ENCODE measurements around the gene SLC49A3. TPM values are rescaled to one million over a fixed set of nuclear protein-coding genes. Genes with fewer than 3 reads are reported as not detected.

Gene SLC49A3
- polyA plus RNA-seq, 1 donor (not counting 4 experiments of a cell fraction or from before 2014, with no cell fraction given), result 0.04 TPM

GRCh38 chr4:658681-659667 lies 30.0 kb downstream of the SLC49A3 start:
- FAIRE-seq (no peak), DNase-seq (ENCODE audit: low read depth, low spot score) (no peak)
- Histone ChIP-seq H3K27me3 (ENCODE audit: control insufficient read depth, extremely low read depth, insufficient read depth, low read length) (peaks cover 12% of the 10 kb centered on the region), H3K9ac (ENCODE audit: control insufficient read depth, extremely low read depth, insufficient read depth, low read length) (no peak overlapping the region), H3K36me3 (ENCODE audit: control insufficient read depth in 2 of 2, extremely low read depth in 1 of 2, insufficient read depth in 2 of 2, low read length in 2 of 2) (no peaks in the 10 kb centered on the region), H3K9me1 (ENCODE audit: control insufficient read depth, extremely low read depth, insufficient read depth, low read length) (no peaks in the 10 kb centered on the region), H4K20me1 (ENCODE audit: control insufficient read depth, extremely low read depth, insufficient read depth, low read length) (no peaks in the 10 kb centered on the region), H3K79me2 (ENCODE audit: control insufficient read depth, insufficient read depth, low read length) (no peaks in the 10 kb centered on the region), H2AFZ (ENCODE audit: control insufficient read depth, low read length) (no peak overlapping the region), H3K9me3 (ENCODE audit: control insufficient read depth, low read depth, low read length) (peaks cover 3% of the 10 kb centered on the region), H3K4me3 (ENCODE audit: control insufficient read depth in 2 of 3, extremely low read depth in 1 of 3, insufficient read depth in 2 of 3, low read depth in 1 of 3, low read length in 3 of 3) (no peak overlapping the region), H3K4me1 (ENCODE audit: control insufficient read depth, extremely low read depth, insufficient read depth, low read length) (no peaks in the 10 kb centered on the region), H3K27ac (ENCODE audit: control insufficient read depth, insufficient read depth, low read length) (no peak overlapping the region), H3K4me2 (ENCODE audit: control insufficient read depth, extremely low read depth, insufficient read depth, low read depth, low read length) (no peak overlapping the region)
- TF ChIP-seq CTCF (optimal IDR thresholded peaks at IDR 0.05 in 1 of 3, IDR thresholded peaks at IDR 0.05 in 1 of 3, conservative IDR thresholded peaks at IDR 0.05 in 1 of 3; ENCODE audit: extremely low read depth in 1 of 3, insufficient read depth in 2 of 3, low read length in 3 of 3) (no peak), EZH2 (IDR thresholded peaks at IDR 0.05; ENCODE audit: low read length) (no peak)
- dilution Hi-C loops (cut with MboI; ENCODE audit: extremely low pct_ligation_motif_present, low sequenced_read_pairs), result no loop called here

DNA sequence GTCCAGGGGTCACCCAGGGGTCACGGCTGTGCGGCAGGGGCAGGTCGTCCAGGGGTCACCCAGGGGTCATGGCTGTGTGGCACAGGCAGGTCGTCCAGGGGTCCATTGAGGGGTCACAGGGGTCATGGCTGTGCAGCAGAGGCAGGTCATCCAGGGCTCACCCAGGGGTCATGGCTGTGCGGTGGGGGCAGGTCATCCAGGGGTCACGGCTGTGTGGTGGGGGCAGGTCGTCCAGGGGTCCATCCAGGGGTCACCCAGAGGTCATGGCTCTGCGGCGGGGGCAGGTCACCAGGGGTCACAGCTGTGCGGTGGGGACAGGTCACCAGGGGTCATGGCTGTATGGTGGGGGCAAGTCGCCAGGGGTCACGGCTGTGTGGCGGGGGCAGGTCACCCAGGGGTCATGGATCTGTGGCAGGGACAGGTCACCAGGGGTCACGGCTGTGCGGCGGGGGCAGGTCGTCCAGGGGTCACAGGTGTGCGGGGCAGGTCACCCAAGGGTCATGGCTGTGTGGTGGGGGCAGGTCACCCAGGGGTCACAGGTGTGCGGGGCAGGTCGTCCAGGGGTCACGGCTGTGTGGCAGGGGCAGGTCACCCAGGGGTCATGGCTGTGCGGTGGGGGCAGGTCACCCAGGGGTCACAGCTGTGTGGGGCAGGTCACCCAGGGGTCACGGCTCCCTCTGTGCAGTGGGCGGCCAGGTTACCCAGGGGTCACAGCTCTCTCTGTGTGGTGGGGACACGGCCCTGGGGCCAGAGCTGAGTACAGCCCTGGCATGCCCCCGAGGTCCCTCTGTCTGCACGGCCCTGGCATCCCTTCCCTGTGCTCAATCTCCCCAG lies 30.9 kb downstream of the SLC49A3 start:
- Histone ChIP-seq H3K9me3 (ENCODE audit: control insufficient read depth, low read depth, low read length) (peaks cover 3% of the 10 kb centered on the region), H3K9ac (ENCODE audit: control insufficient read depth, extremely low read depth, insufficient read depth, low read length) (no peak overlapping the region), H3K27ac (ENCODE audit: control insufficient read depth, insufficient read depth, low read length) (no peak overlapping the region), H4K20me1 (ENCODE audit: control insufficient read depth, extremely low read depth, insufficient read depth, low read length) (no peaks in the 10 kb centered on the region), H3K4me2 (ENCODE audit: control insufficient read depth, extremely low read depth, insufficient read depth, low read depth, low read length) (no peak overlapping the region), H3K79me2 (ENCODE audit: control insufficient read depth, insufficient read depth, low read length) (no peaks in the 10 kb centered on the region), H3K4me3 (ENCODE audit: control insufficient read depth in 2 of 3, extremely low read depth in 1 of 3, insufficient read depth in 2 of 3, low read depth in 1 of 3, low read length in 3 of 3) (no peak overlapping the region), H3K36me3 (ENCODE audit: control insufficient read depth in 2 of 2, extremely low read depth in 1 of 2, insufficient read depth in 2 of 2, low read length in 2 of 2) (no peaks in the 10 kb centered on the region), H3K4me1 (ENCODE audit: control insufficient read depth, extremely low read depth, insufficient read depth, low read length) (no peaks in the 10 kb centered on the region), H3K27me3 (ENCODE audit: control insufficient read depth, extremely low read depth, insufficient read depth, low read length) (peaks cover 4% of the 10 kb centered on the region), H3K9me1 (ENCODE audit: control insufficient read depth, extremely low read depth, insufficient read depth, low read length) (no peaks in the 10 kb centered on the region), H2AFZ (ENCODE audit: control insufficient read depth, low read length) (no peak overlapping the region)
- dilution Hi-C loops (cut with MboI; ENCODE audit: extremely low pct_ligation_motif_present, low sequenced_read_pairs), result no loop called here
- FAIRE-seq (no peak), DNase-seq (ENCODE audit: low read depth, low spot score) (no peak)
- TF ChIP-seq EZH2 (IDR thresholded peaks at IDR 0.05; ENCODE audit: low read length), result no peak
- no peak for TF ChIP-seq CTCF (optimal IDR thresholded peaks at IDR 0.05 in 1 of 3, IDR thresholded peaks at IDR 0.05 in 1 of 3, conservative IDR thresholded peaks at IDR 0.05 in 1 of 3; ENCODE audit: extremely low read depth in 1 of 3, insufficient read depth in 2 of 3, low read length in 3 of 3)
